ENCODE measurements around the gene NEK8. TPM values are rescaled to one million over a fixed set of nuclear protein-coding genes. Genes with fewer than 3 reads are reported as not detected.

The NEK8 gene
- total and polyA plus RNA-seq, 9 donors, result 1.9 to 3.9 (median 2.7) TPM

DNA sequence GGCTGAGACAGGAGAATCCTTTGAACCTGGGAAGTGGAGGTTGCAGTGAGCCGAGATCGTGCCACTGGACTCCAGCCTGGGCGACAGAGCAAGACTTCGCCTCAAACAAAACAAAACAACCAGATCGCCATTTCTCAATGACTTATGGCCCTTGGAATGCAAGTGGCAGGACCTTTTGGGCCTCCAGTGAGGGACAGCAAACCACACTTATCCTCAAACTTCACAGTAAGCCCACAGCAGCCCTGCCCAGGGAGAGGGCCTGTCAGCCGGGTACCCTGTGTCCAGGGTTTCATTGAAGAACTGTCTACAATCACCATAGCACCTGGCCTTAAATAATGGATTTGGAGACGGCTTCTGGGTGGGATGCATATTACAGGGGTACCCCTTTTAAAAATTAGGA is 26.9 kb downstream of the NEK8 start:
- Histone ChIP-seq H3K4me1 (ENCODE audit: control insufficient read depth, insufficient read depth, low read length) (peaks cover under 1% of the 10 kb centered on the region), H3K4me3 (ENCODE audit: low read length) (no peak overlapping the region), H3K9me3 (replicated peaks; ENCODE audit: control insufficient read depth, low read depth, low read length) (no peaks in the 10 kb centered on the region), H3K27ac (ENCODE audit: low read length) (no peak overlapping the region), H3K36me3 (ENCODE audit: control insufficient read depth, insufficient read depth, low read length) (peaks cover 45% of the 10 kb centered on the region), H3K27me3 (ENCODE audit: control insufficient read depth, insufficient read depth, low read length) (no peaks in the 10 kb centered on the region)
- no peak for DNase-seq
- 97% methylated on average over 6 of the region's 7 CpGs for WGBS (ENCODE audit: insufficient coverage)

GRCh38 chr17:28756049-28756804 is 27.6 kb downstream of the NEK8 start:
- DNase-seq, result no peak
- H3K27me3 ChIP-seq (ENCODE audit: control insufficient read depth, insufficient read depth, low read length), result no peaks in the 10 kb centered on the region
- H3K4me3 ChIP-seq (ENCODE audit: low read length), result no peak overlapping the region
- no peaks in the 10 kb centered on the region for H3K4me1 ChIP-seq (ENCODE audit: control insufficient read depth, insufficient read depth, low read length)
- 64% methylated on average over 2 of the region's 5 CpGs for WGBS (ENCODE audit: insufficient coverage)
- H3K27ac ChIP-seq (ENCODE audit: low read length), result no peak overlapping the region
- peaks cover 38% of the 10 kb centered on the region for H3K36me3 ChIP-seq (ENCODE audit: control insufficient read depth, insufficient read depth, low read length)
- H3K9me3 ChIP-seq (replicated peaks; ENCODE audit: control insufficient read depth, low read depth, low read length), result no peaks in the 10 kb centered on the region

- no peak overlapping the region for H3K4me3 ChIP-seq (ENCODE audit: low read length)
- H3K27me3 ChIP-seq (ENCODE audit: control insufficient read depth, insufficient read depth, low read length), result no peaks in the 10 kb centered on the region
- H3K27ac ChIP-seq (ENCODE audit: low read length), result no peak overlapping the region
- peaks cover 42% of the 10 kb centered on the region for H3K36me3 ChIP-seq (ENCODE audit: control insufficient read depth, insufficient read depth, low read length)
- H3K4me1 ChIP-seq (ENCODE audit: control insufficient read depth, insufficient read depth, low read length), result no peaks in the 10 kb centered on the region
- DNase-seq, result no peak
- no peaks in the 10 kb centered on the region for H3K9me3 ChIP-seq (replicated peaks; ENCODE audit: control insufficient read depth, low read depth, low read length)
- 96% methylated on average over 28 of the region's 32 CpGs for WGBS (ENCODE audit: insufficient coverage)
Measured at GRCh38 chr17:28758411-28759121, 30.0 kb downstream of the NEK8 start.

GRCh38 chr17:28759256-28759865 is 30.8 kb downstream of the NEK8 start:
- Histone ChIP-seq H3K4me3 (ENCODE audit: low read length) (no peak overlapping the region), H3K36me3 (ENCODE audit: control insufficient read depth, insufficient read depth, low read length) (peaks cover 42% of the 10 kb centered on the region), H3K4me1 (ENCODE audit: control insufficient read depth, insufficient read depth, low read length) (no peaks in the 10 kb centered on the region), H3K9me3 (replicated peaks; ENCODE audit: control insufficient read depth, low read depth, low read length) (no peaks in the 10 kb centered on the region), H3K27ac (ENCODE audit: low read length) (no peak overlapping the region), H3K27me3 (ENCODE audit: control insufficient read depth, insufficient read depth, low read length) (no peaks in the 10 kb centered on the region)
- WGBS (ENCODE audit: insufficient coverage), result 84% methylated on average over 15 of the region's 18 CpGs
- no peak for DNase-seq

DNA sequence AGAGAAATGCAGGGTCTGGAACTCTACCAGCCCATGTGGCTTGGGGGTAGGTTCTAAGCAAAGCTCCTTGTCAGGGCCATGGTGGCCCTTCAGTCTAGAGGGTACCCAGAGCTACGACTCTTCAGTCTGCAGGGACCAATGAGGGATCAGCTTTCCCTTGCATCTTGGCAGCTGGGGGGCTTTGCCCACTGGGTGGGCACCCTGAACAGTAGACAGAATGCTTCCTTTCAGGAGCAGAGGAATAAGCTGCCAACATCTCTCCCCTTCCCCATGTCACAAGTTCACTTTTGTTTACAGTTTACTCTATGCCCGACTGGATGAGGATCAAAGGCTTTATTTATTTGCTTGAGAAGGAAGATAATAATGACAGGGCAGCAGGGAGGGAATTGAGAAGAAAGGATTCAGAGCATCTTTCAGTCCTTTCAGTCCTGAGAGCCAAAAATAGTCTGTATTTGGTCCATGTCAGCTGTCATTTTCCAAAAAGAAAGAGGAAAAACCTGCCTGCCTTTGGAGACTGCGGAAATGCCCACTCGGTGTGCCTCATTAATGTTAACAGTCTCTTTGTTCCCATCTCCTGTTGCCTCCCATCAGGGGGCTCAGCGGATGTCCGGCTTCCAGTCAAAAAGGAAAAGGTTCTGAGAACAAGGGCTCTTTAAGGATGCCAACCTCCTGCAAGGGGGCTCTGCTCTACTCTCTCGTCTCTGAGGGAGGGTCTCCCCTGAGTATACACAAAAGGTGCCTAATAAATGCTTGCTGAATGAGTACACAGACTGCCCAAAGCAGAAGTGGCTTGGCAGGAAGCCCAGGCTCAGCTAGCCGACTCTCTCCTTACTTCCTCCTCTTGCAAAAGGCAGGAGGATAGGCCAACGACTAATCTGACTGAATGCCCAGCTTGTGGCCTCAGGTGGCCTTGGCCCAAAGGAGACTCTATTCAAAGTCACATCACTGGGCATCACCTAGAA is 32.3 kb downstream of the NEK8 start:
- Histone ChIP-seq H3K9me3 (replicated peaks; ENCODE audit: control insufficient read depth, low read depth, low read length) (no peaks in the 10 kb centered on the region), H3K4me1 (ENCODE audit: control insufficient read depth, insufficient read depth, low read length) (no peaks in the 10 kb centered on the region), H3K4me3 (ENCODE audit: low read length) (no peak overlapping the region), H3K27me3 (ENCODE audit: control insufficient read depth, insufficient read depth, low read length) (no peaks in the 10 kb centered on the region), H3K27ac (ENCODE audit: low read length) (no peak overlapping the region), H3K36me3 (ENCODE audit: control insufficient read depth, insufficient read depth, low read length) (peaks cover 50% of the 10 kb centered on the region)
- peak; percentile 39 for DNase-seq
- 28% methylated on average over 2 of the region's 9 CpGs for WGBS (ENCODE audit: insufficient coverage)

DNA sequence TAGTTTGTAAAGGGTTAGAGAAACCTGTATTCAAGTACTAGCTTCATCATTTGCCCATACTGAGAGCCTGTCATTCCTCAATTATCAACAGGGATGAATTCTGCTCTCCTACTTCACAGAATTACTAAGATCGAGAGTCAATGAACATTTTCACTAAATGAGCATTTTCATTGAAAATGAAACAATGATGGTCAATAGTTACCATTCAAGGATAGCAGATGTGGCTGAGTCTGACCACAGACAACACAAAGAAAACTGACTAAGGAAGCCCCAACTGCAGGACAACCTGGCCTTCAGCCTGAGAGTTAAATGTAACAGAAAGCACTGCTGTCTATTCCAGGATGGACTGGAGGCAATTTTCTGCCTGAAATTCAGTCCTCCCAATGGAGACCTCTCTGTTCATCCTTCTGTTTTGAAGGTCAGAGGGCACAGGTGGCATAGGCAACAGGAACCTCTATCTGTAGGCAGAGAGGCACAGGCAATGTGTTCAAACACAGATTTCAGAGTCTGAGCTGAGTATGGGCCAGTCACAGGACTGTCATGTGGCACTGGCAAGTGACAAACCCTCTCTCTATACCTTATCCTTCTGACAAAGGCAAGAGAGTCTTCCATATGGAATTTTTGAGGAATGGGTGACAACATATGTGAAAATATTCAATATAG is 34.7 kb downstream of the NEK8 start:
- H3K9me3 ChIP-seq (replicated peaks; ENCODE audit: control insufficient read depth, low read depth, low read length), result no peaks in the 10 kb centered on the region
- no peaks in the 10 kb centered on the region for H3K27me3 ChIP-seq (ENCODE audit: control insufficient read depth, insufficient read depth, low read length)
- no peak overlapping the region for H3K27ac ChIP-seq (ENCODE audit: low read length)
- DNase-seq, result no peak
- H3K4me3 ChIP-seq (ENCODE audit: low read length), result no peak overlapping the region
- no peaks in the 10 kb centered on the region for H3K4me1 ChIP-seq (ENCODE audit: control insufficient read depth, insufficient read depth, low read length)
- peaks cover 41% of the 10 kb centered on the region for H3K36me3 ChIP-seq (ENCODE audit: control insufficient read depth, insufficient read depth, low read length)
- no CpG with 5 or more reads among the region's 1 CpG for WGBS (ENCODE audit: insufficient coverage)

GRCh38 chr17:28763804-28764266 is 35.2 kb downstream of the NEK8 start:
- peaks cover 35% of the 10 kb centered on the region for H3K36me3 ChIP-seq (ENCODE audit: control insufficient read depth, insufficient read depth, low read length)
- no peaks in the 10 kb centered on the region for H3K27me3 ChIP-seq (ENCODE audit: control insufficient read depth, insufficient read depth, low read length)
- no peak overlapping the region for H3K27ac ChIP-seq (ENCODE audit: low read length)
- no peak overlapping the region for H3K4me3 ChIP-seq (ENCODE audit: low read length)
- 56% methylated on average over 2 of the region's 5 CpGs for WGBS (ENCODE audit: insufficient coverage)
- H3K9me3 ChIP-seq (replicated peaks; ENCODE audit: control insufficient read depth, low read depth, low read length), result no peaks in the 10 kb centered on the region
- H3K4me1 ChIP-seq (ENCODE audit: control insufficient read depth, insufficient read depth, low read length), result no peaks in the 10 kb centered on the region
- DNase-seq, result peak; percentile 84

DNA sequence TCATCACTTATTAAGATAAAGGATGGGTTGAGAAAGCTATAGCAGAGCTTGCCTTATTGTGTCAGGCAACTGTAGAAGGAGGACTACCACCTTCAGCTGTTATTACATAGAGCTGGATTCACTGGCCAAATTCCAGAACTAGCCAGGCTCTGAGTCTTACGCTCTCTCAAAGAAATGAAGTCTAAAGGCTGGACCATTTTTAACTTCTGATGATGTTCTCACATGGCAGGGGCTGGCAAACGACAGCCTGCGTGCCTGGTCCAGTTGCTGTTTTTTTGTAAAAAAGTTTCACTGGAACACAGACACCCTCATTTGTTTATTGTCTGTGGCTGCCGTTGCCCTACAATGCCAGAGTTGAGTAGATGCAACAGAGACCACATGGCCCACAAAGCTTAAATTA is 36.5 kb downstream of the NEK8 start:
- no peak for DNase-seq
- H3K27ac ChIP-seq (ENCODE audit: low read length), result no peak overlapping the region
- 61% methylated on average over 4 of the region's 4 CpGs for WGBS (ENCODE audit: insufficient coverage)
- no peaks in the 10 kb centered on the region for H3K9me3 ChIP-seq (replicated peaks; ENCODE audit: control insufficient read depth, low read depth, low read length)
- no peaks in the 10 kb centered on the region for H3K4me1 ChIP-seq (ENCODE audit: control insufficient read depth, insufficient read depth, low read length)
- H3K36me3 ChIP-seq (ENCODE audit: control insufficient read depth, insufficient read depth, low read length), result peaks cover 25% of the 10 kb centered on the region
- no peak overlapping the region for H3K4me3 ChIP-seq (ENCODE audit: low read length)
- no peaks in the 10 kb centered on the region for H3K27me3 ChIP-seq (ENCODE audit: control insufficient read depth, insufficient read depth, low read length)

- Histone ChIP-seq H3K4me3 (ENCODE audit: low read length) (no peak overlapping the region), H3K4me1 (ENCODE audit: control insufficient read depth, insufficient read depth, low read length) (no peaks in the 10 kb centered on the region), H3K36me3 (ENCODE audit: control insufficient read depth, insufficient read depth, low read length) (no peaks in the 10 kb centered on the region), H3K27me3 (ENCODE audit: control insufficient read depth, insufficient read depth, low read length) (no peaks in the 10 kb centered on the region), H3K27ac (ENCODE audit: low read length) (no peak overlapping the region), H3K9me3 (replicated peaks; ENCODE audit: control insufficient read depth, low read depth, low read length) (no peaks in the 10 kb centered on the region)
- no peak for DNase-seq
- no CpG with 5 or more reads among the region's 6 CpGs for WGBS (ENCODE audit: insufficient coverage)
Measured at GRCh38 chr17:28773736-28774135, 45.1 kb downstream of the NEK8 start.

All from muscle of leg (tissue), 11 donors.